GM18498 (cell line): ENCODE data around the gene MEX3D.

Experiments used
- ATAC-seq: cut with Tn5 transposase; IDR thresholded peaks from one replicate; pipeline ENCODE4 v1.9.1; 2021; ENCODE audit warnings: mild to moderate bottlenecking, moderate library complexity; ENCODE audit not compliant: unreplicated experiment

MEX3D gene

DNA sequence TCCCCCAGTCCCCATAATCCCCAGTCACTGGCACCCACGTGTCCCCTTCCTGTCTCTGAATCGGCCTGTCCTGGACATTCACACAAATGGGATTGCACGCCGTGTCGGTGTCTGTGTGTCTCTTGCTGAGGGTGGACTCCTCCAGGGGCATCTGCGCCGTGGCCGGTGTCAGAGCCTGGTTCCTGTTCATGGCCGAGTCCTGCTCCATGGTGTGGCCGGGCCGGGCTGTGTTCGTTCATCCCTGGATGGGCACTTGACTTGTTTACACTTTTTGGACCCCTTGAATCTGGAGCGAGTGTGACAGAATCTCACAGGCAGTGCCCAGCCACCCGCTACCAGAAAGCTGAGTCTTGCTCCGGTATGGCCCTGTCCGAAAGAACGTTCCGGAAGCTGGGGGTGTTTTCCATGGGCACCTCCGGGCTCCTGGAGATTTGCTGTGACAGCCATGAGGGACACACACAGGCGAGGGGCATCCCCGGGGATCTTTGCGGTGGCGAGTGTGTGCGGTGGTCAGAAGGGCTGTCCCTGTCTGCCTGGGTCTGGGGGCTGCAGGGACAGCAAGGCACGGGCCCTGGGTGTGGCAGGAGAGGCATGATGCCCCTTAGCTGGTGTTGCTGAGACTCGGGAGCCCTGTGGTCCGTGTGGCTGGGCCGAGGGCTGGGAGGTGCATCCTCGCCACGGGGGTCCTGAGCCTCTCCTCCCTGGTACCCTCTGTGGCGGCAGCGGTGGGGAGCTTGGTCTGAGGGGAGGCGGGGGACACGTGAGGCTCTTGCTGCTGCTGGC lies 6.4 kb upstream of the MEX3D start:
- no peak for ATAC-seq

DNA sequence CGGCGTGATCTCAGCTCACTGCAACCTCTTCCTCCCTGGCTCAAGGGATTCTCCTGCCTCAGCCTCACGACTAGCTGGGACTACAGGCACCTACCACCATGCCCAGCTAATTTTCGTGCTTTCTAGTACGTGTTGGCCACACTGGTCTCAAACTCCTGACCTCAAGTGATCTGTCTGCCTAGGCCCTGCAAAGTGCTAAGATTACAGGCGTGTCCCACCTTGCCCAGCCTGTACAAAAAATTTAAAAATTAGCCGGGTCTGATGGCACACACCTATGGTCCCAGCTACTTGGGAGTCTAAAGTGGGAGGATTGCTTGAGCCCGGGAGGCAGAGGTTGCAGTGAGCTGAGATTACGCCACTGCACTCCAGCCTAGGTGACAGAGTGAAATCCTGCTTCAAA lies 4.7 kb upstream of the MEX3D start:
- ATAC-seq, result no peak

DNA sequence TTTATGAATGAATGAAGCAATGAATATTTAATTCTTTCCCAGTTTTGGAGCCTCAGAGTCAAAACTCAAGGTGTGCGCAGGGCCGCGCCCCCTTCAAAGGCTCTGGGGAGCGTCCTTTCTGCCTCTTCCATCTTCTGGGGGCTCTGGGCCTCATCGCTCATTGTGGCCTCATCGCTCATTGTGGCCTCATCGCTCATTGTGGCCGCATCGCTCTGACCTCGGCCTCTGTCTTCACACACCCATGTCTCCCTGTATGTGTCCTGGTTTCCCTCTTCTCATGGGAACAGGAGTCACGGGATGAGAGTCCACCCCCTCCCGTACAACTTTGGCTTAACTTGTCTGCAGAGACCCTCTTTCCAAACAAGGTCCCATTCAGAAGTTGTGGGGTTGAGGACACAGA lies 3.2 kb upstream of the MEX3D start:
- ATAC-seq, result no peak

DNA sequence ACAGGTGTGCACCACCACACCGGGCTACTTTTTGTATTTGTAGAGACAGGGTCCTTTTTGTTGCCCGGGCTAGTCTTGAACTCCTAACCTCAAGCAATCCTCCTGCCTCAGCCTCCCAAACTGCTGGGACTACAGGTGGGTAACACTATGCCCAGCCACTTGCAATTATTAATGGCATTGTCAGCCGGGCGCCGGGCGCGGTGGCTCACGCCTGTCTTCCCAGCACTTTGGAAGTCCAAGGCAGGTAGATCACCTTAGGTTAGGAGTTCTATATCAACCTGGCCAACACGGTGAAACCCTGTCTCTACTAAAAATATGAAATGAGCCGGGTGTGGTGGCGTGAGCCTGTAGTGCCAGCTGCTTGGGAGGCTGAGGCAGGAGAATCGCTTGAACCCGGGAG lies 2.7 kb upstream of the MEX3D start:
- no peak for ATAC-seq

DNA sequence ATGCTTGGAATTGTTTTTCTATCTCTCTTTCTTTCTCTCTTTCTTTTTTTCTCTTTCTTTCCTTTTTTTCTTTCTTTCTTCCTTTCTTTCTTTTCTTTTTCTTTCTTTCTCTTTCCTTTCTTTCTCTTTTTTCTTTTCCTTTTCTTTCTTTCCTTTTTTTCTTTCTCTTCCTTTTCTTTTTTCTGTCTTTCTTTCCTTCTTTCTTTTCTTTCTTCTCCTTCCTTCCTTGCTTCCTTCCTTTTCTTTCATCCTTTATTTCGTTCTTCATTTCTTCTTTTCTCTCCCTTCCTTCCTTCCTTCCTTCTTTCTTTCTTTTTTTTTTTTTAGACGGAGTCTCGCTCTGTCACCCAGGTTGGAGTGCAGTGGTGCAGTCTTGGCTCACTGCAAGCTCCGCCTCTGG lies 1.9 kb upstream of the MEX3D start:
- no peak for ATAC-seq

DNA sequence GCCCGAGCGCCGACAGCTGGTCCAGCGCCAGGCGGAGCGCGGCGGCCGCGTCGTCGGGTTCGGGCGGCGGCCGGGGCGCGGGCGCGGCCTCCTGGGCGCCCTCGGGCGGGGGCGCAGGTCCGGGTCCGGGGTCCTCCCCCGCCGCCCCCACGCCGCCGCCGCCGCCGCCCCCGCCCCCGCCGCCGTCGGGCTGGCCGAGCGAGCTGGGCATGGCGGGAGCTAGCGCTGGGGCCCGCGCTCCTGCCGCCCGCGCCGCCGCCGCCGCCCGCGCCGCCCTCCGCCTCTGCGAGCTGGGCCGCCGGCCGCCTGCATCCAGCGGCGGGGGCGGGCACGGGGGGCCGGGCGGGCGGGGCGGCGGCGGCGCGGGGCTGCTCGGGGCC lies 287 bp downstream of the MEX3D start:
- ATAC-seq, result peak; percentile 17

DNA sequence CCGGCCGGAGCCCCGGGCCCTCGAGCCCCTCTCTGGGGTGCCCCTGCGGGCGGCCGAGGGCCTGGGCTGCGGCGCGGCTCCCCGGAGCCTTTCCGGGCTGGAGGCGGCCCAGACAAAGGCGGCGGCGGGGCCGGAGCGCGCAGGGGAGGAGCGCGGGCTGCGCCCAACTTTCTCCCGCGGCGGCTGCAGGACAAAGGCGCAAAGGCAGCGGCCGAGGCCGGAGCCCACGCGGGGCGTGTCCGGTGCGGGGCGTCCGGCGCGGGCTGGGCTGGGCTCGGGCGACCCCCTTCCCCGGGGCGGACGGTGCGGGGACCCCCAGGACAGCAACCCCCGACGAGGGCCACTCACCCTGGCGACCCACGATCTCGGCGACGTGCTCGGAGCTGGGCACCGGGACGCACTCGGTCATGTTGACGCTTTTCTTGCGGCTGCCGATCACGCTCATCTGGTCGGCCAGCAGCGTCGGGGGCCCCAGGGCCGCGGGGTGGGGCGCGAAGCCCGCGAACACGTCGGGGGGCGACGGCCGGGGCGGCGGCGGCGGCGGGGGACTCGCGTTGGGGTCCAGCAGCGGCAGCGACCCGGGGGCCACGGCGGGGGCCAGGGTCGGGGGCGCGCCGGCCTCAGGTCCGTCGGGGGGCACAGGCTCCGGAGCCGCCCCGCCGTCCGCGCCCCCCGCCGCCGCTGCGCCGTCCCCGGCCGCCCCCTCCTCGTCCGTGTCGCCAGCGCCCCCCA lies 843 bp downstream of the MEX3D start:
- no peak for ATAC-seq

DNA sequence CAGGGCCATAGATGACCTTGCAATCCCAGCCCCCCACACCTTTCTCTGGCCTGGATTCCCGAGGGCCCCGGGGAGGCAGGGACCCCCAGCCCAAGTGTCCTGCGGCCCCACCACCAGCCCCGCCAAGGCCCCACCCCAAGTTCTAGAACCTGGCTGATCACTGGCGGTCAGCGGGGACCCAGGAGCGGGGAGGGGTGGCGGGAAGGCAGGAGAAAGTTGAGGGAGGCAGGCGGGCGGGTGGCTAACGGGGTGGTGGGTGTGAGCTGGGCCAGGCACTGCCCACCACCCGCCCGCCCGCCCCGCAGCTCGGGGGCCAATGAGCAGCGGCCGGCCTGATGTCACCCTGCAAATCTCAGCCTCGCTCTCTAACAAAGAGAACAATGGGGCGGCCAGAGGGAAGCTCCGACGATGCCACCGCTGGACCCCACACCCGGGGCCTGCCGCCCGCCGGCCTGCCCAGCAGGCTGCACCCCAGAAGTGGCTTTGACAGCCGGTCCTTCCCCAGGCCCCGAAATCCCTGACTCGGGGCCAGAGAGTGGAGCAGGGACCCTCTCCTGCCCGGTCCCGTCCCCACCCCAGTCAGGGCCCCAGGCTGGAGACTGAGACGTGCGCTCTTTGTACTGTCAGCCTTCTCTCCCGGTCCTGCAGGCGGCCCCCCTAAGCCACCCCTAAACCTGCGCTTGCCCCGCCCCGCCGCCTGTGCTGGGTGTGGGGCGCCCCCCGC lies 1.6 kb downstream of the MEX3D start:
- ATAC-seq, result no peak

DNA sequence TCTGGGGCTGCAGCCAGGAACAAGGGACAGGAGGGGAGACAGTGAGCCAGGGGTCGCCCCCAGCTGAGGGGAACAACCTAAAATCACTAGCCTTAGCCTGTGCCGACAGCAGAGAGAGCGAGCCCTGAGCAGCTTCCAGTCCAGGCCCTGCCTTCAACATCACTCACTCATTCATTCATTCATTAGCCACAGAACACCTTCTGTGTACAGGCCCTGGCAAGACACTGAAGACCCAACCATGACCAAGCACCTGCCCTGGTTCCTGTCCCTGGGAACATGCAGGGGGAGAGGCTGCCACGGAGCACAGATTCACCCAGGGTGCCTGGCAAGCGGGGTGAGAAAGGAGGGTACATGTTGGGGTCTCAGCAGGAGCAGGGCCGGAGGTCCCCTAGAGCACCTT lies 4.9 kb downstream of the MEX3D start:
- no peak for ATAC-seq

DNA sequence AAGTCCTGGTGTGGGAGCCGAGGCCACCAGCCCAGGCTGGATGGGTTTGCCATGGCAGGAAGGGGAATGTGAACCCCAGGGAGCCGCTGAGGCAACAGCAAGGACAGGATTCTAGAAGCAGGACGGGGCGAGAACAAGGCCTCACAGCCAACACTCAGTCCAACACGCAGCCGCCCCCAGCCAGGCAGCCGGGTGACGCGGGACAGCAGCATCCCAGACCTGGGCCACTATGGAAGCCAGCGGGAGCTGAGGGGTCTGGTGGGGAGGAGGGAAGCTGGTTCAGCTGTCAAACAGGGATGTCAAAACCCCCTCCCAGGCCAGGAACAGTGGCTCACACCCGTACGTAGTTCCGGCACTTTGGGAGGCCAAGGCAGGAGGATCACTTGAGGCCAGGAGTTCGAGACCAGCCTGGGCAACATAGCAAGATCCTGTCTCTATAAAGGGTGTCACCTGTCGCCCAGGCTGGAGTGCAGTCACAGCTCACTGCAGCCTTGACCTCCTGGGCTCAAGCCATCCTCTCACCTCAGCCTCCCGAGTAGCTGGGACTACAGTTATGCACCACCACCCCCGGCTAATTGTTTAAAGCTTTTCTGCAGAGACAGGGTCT lies 6.8 kb downstream of the MEX3D start:
- no peak for ATAC-seq

DNA sequence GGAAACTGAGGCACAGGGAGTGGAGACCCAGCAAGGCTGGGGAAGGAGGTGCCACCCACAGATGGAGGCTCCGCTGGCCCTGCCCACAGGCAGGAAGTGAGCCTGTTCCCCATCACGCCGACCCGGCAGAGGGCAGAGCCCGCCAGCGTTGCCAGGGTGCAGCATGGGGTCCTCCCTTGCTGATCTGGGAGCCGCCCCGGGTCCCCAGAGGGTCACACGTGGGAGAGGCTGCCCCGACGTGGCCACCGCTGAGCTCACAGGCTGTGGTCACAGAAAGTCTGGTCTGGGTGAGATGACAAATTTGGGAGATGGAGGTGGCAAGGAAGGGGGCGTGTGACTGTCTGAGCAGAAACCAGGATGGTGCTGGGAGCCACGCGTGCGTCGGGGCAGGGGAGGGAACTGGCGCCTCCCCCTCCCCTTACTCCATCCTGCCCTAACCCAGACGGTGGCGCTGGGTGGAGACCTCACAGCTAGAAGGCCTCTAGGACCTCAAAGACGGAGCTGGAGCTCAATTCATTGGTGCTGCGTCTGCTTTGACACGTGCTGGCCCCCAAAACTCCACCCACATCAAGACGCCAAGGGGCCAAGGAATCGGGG lies 7.7 kb downstream of the MEX3D start:
- ATAC-seq, result no peak

DNA sequence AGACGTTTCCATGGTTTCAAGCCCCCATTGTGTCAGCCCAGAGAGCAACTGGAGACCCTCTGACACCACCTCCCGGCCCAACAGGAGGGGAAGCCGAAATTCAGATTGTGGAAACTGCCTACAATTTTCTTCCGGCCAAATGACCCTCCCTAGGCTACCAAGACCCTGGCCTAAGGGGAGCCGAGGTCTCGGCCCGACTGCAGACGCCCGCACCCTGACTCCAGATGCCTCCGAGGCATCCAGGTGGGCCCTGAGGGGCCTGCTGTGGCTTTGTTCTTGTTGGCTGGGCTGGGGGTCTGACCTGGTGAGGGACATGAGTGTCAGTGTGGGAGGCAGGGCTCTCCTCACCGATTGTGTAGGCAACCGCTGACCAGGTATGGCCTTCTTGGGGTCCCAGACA lies 9.6 kb downstream of the MEX3D start:
- no peak for ATAC-seq

DNA sequence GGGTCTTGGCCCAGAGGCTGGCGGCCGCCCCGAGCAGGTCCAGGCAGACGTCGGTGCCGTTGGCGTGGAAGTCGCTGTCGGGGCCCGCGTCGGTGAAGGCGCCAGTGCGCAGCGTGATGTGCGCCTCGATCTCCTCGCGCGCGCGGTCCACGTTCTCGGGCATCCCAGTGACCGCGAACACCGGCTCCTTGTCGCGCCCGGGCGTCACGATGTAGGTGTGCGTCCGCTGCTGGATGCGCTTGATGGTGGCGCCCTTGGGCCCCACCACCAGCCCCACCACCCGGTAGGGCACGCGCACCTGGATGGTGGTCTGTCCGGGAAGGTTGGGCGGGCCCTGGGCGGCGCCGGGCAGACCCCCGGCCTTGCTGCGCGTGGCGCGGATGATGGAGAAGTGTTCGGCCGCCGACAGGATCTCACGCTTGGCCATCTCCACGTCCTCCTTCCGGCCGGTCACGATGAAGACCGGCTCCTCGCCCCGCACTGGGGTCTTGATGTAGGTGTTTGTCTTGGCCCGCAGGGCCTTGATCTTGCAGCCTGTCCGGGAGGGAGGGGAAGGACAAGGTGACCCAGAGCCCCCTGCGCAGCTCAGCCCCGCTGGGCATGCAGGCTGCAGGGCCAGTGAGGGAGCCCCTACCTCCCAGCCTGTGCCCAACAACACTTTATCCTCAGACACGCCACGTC lies 11.6 kb downstream of the MEX3D start:
- ATAC-seq, result no peak

DNA sequence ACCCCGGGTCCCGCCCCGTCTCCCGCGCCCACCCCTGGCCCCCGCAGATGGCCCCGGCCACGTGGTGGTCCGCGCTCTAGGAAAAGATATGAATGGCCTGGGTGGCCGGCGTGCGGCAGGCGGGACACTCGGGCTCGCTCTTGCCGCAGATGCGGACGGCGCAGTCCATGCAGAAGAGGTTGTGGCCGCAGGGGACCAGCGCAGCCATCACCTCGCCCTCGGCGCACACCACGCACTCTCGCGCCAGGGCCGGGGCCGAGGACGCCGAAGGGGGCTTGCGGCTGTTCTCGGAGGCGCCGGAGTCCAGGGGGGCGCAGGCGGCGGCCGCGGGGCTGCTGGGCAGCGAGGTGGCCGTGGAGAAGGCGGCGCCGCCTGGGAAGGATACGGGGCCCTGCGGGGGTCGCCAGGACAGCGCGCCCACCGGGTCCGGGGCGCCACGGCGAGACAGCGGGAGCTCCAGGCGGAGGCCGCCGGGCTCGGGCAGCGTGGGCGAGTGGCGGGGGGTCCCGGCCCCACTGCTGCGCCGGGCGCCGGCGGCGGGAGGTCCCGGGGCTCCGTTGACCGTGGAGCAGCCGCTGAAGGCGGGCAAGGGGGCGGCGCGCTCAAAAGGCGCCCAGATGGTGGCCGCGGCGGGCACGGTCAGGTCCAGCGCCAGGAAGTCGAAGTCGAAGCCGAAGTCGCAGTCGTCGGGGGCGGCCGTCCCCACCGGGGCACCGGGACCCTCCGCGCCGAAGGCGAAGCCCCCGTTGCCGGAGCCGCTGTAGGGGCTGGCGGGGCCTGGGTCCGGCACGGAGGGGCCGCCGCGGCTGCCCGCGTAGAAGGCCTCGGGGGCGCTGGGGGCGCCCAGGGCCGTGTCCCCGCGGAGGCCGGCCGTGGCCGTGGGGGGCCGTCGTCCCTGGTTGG lies 12.4 kb downstream of the MEX3D start:
- no peak for ATAC-seq

DNA sequence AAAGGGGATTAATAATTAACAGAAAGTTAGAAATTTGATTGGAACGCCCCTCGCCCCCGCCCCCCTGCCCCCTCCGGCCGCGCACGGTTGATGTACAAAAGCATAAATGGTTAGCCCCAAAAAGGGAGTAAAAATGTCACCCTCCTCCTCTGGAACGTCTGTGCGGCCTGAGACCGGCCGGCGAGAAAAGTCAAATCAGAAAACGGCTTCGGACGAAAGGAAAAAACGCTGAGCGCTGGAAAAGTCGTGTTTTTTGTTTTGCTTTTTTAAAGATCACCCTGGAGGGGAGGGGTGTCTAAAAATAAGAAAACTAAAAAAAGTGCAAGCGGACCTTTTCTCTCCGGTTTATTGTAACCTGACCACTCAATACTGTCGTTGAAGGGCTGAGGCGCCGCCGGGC lies 13.2 kb downstream of the MEX3D start:
- no peak for ATAC-seq

DNA sequence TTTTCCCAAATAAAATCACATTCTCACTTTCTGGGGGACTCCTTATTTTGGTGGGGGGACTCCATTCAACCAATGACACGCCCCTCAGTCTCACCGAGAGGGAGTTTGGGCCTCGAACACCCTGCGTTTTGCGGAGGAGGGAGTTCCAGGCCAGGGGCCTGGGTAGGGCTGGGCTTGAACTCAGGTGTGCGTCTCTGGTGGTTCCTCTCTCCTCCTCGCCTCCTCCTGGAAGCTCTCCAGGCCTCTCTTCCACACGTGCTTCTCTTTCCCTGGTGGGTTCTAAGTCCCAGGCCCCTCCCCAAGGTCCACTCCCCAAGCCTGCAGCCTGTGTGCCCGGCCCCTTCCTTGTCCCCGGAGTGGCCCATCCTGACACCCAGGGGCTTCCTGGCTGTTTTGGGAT lies 14.7 kb downstream of the MEX3D start:
- no peak for ATAC-seq

DNA sequence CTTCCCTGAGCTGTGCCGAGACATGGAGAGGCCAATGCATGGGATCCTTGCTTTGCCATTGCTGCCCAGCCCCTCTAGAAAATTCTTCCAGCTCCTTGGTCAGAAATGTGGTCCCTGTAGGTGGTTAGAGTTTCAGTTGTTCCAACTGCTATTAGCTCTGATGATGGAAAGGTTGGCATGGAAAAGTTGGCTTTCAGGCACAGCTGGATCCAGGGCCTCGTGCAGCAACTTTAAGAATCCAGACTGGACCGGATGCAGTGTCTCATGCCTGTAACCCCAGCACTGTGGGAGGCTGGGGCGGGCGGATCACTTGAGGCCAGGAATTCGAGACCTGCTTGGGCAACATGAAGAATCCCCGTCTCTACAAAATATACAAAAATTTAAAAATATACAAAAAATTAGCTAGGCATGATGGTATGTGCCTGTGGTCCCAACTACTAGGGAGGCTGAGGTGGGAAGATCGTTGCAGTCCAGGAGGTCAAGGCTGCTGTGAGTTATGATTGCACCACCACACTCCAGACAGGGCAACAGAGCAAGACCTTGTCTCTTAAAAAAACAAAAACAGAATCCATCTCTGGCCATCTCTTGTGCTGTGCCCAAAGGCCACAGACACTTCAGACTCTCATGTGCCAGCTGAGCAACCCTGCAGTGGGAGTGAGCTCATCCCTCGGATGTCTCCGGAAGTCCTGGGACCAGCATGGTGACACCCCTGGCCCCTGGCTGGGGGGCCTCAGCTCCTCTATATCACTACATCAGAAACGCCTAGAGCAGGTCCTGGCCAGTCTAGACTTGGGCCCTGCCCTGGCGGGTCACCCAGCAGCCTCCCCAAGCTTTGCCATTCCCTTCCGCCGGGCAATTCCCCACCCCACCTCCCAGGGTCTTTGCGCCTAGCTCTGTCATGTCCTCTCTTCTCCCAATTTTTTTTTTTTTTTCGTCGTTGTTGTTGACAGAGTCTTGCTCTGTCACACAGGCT lies 16.8 kb downstream of the MEX3D start:
- no peak for ATAC-seq

DNA sequence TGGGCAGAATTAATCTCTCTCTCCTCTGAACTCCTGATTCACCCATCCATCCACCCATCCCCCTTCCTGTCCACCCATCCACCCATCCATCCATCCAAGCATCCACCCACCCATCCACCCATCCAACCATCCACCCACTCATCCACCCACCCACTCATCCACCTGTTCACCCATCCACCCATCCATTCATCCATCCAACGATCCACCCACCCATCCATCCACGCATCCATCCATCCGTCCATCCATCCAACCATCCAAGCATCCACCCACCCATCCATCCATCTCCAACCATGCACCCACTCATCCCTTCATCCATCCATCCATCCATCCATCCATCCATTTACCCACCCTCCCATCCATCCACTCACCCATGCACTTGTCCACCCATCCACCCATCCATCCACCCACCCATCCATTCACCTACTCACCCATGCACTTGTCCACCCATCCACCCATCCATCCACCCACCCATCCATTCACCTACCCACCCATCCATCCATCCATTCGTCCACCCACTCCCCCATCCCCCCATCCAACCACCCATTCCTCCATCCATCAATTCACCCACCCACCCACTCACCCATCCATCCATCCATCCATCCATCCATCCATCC lies 18.7 kb downstream of the MEX3D start:
- no peak for ATAC-seq
